Hematopoietic multipotent progenitor cell treated with erythropoietin and hydrocortisone succinate and interleukin-3 and kit ligand, for 17 days (in vitro differentiated cells): ENCODE data around the gene TIMM17A.

Experiments used
- DNase-seq: peaks from one replicate; pipeline ENCODE4 v3.0.0-alpha.2; 2015; ENCODE audit warnings: low spot score

The TIMM17A gene

GRCh38 chr1:201955009-201955728, at the start of gene TIMM17A:
TSS of gene TIMM17A (plus strand) at chr1:201955503. CDS start at chr1:201955527, 24 bp downstream.
- DNase-seq = peak; percentile 93

GRCh38 chr1:201906336-201906735, 49.0 kb upstream of the TIMM17A start:
- DNase-seq = no peak

GRCh38 chr1:201907621-201908020, 47.7 kb upstream of the TIMM17A start:
- no peak for DNase-seq

- DNase-seq = no peak
Observed at GRCh38 chr1:201911826-201912571, 43.3 kb upstream of the TIMM17A start.

- no peak for DNase-seq
Observed at GRCh38 chr1:201912832-201913231, 42.5 kb upstream of the TIMM17A start.

GRCh38 chr1:201914456-201915235, 40.7 kb upstream of the TIMM17A start:
- no peak for DNase-seq

GRCh38 chr1:201916649-201917249, 38.6 kb upstream of the TIMM17A start:
- peak; percentile 36 for DNase-seq

GRCh38 chr1:201917362-201918033, 37.8 kb upstream of the TIMM17A start:
- DNase-seq = no peak

GRCh38 chr1:201918343-201918742, 37.0 kb upstream of the TIMM17A start:
- DNase-seq = no peak

- DNase-seq = no peak
Observed at GRCh38 chr1:201921952-201922558, 33.2 kb upstream of the TIMM17A start.

GRCh38 chr1:201925301-201925567, 30.1 kb upstream of the TIMM17A start:
- no peak for DNase-seq

GRCh38 chr1:201925981-201926645, 29.2 kb upstream of the TIMM17A start:
- no peak for DNase-seq

GRCh38 chr1:201928266-201928665, 27.0 kb upstream of the TIMM17A start:
- no peak for DNase-seq

GRCh38 chr1:201930137-201930536, 25.2 kb upstream of the TIMM17A start:
- DNase-seq = no peak

GRCh38 chr1:201930803-201931202, 24.5 kb upstream of the TIMM17A start:
- DNase-seq = no peak

- DNase-seq = no peak
Observed at GRCh38 chr1:201933840-201934430, 21.4 kb upstream of the TIMM17A start.

GRCh38 chr1:201937624-201938213, 17.6 kb upstream of the TIMM17A start:
- DNase-seq = no peak

- DNase-seq = no peak
Observed at GRCh38 chr1:201938440-201939035, 16.8 kb upstream of the TIMM17A start.

GRCh38 chr1:201939148-201939547, 16.2 kb upstream of the TIMM17A start:
- no peak for DNase-seq

- DNase-seq = no peak
Observed at GRCh38 chr1:201939574-201939973, 15.7 kb upstream of the TIMM17A start.
